ENCODE results near the gene ADAM12.

- TF ChIP-seq CTCF (IDR thresholded peaks at IDR 0.05; ENCODE audit: low read depth, low read length) = no peak
- TF ChIP-seq EZH2phosphoT487 (IDR thresholded peaks at IDR 0.05; ENCODE audit: low read depth) = no peak
Measured at GRCh38 chr10:126017961-126018560, 370.2 kb downstream of the ADAM12 start.

Measured in OCI-LY3 (cell line).